HG03139 (cell line): ENCODE results near the gene SP9.
"Not testable (repeated sequence)": the region's sequence is repeated elsewhere in the genome, so short reads cannot be mapped to it uniquely, and the experiment has no call there.

Experiments
- ATAC-seq: cut with Tn5 transposase; IDR thresholded peaks from one replicate; pipeline ENCODE4 v1.9.1; 2021; ENCODE audit not compliant: unreplicated experiment

Gene SP9

DNA sequence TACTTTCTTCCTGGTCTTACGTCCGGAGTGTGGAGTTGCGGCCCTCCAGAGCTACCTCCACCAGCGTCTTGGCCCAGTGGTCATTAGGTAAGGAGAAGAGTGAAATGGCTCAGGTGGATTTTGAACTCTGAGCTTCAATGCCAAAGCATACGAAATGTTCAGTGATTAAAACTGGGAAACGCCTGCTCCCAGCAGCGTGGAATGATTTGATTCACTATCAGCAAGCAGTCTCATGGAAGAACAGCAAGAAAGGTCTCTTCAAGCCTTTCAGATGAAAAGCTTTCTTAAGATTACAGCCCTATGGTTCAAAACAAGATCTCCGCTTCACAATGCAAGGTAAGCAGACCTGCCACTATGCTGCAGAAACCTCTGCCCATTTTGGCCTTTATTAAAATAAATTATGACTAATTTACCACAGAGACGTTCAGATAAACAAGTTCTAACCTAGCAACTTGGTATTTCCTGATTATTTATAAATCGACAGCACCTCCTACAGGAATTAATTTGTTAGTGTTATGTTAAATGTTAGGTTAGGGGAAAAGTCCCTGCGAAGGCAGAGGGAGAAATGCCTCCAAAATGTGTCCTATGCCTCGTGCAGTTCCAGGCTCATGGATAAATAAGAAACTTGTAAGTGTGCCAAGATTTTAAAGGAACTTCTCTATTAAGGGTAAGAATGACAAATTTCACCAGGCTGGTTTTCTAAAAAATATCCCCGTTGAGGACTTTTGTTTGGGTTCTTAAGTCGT is 10.1 kb downstream of the SP9 start:
- ATAC-seq = no peak

DNA sequence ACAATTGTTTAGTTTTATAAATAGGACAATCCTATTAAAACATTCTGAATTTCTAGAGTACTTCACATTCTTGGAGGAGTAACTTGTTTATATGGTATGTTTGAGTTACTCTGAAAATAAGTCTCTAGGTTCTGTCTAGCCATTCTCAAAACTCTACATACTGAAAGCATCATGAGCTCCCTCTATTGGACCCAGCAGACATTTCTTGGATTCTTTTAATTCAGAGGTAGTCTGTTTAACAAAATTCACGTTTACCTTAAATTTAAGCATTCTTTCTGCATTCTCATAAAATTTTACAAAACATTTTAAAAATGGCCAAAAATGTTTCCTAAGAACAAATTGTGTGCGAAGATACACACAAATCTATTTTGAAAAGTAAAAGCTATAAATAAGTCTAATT is 15.3 kb downstream of the SP9 start:
- ATAC-seq = no peak

DNA sequence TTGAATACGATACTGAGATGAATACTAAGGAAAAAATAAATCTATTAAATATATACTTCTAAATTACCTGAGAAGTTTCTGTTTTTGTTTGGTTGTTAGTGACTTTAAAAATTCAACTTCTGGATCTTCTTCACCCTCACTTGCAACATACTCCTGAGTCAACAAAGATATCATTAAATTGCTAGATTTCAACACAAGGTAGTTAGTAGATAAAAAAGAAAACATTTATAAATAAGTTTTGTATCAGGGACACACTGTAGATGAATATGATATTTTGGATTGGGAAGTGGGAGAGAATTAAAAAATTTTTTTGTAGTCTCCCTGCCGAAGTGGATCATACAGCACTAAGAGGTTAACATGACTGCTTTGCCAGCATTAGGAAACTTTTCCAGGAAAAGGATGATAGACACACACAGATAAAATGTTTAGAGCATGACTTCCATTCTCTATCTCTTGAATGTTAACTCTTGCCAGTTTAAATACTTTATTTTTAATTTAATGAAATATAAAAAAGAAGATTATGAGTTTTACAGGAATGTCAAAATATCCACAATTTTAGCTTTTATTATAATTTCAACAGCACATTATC is 15.9 kb downstream of the SP9 start:
- ATAC-seq = no peak

DNA sequence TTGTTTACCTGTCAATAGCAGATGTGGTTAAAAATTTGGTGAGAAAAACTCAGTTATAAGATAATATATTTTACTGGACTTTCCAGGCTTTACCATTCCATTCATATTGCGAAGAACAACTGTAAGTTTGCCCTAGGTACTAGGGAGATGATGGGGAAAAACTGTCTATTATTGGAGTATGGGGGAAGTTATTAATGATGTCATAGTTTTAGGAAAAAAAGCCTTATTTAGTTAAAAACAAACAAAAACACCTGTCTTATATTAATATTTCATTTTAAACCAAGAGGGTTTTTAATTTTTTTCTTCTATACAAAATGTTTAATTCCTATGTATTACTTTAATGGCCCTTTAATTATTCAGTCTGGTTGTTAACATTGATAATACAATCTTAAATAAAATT is 18.2 kb downstream of the SP9 start:
- ATAC-seq = no peak

DNA sequence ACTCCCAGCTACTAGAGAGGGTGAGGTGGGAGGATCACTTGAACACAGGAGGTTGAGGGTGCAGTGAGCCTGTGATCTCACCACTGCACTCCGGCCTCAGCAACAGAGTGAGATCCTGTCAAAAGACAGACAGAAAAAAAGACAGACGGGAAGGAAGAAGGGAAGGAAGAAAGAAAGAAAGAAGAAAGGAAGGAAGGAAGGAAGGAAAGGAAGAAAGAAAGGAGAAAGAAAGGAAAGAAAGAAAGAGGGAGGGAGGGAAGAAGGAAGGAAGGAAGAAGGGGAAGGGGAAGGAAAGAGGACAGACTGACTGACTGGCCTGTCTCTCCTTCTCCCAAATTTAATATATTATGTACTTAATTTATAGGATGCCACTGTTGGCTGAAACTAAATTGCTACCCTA is 21.6 kb downstream of the SP9 start:
- ATAC-seq = no peak

DNA sequence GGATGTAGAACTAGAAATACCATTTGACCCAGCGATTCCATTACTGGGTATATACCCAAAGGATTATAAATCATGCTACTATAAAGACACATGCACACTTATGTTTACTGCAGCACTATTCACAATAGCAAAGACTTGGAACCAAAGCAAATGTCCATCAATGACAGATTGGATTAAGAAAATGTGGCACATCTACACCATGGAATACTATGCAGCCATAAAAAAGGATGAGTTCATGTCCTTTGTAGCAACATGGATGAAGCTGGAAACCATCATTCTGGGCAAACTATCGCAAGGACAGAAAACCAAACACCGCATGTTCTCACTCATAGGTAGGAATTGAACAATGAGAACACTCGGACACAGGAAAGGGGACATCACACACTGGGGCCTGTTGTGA is 24.9 kb downstream of the SP9 start:
- ATAC-seq = not testable (repeated sequence)

DNA sequence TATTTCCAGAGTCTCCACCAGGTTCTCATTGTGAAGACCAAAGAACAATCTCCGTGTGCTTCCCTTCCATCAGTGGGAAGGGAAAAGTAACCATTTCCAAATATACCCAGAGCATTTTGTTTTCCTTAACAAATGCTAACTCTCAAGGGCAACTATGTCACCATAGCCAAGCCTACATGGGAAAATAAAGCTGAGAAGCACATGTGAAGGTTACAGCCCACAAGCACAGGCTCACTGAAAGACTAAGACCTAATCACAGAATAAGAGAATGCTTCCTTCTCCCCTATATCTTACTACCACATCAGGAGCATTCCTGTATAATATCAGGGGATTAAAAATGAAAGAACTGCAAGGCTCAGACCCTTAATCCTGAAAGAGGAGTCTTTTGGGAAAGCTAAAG is 28.2 kb downstream of the SP9 start:
- ATAC-seq = no peak

DNA sequence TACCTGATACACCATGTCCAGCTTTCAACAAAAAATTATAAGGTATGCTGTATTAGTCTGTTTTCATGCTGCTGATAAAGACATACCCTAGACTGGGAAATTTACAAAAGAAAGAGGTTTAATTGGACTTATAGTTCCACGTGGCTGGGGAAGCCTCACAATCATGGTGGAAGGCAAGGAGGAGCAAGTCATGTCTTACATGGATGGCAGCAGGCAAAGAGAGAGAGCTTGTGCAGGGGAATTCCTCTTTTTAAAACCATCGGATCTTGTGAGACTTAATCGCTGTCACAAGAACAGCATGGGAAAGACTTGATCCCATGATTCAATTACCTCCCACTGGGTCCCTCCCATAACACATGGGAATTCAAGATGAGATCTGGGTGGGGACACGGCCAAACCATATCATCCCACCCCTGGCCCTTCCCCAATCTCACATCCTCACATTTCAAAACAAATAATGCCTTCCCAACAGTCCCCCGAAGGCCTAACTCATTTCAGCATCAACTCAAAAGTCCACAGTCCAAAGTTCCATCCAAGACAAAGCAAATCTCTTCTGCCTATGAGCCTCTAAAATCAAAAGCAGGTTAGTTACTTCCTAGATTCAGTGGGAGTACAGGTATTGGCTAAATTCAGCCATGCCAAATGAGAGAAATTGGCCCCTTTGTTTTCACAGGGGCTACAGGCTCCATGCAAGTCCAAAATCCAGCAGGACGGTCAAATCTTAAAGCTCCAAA is 28.9 kb downstream of the SP9 start:
- not testable (repeated sequence) for ATAC-seq

DNA sequence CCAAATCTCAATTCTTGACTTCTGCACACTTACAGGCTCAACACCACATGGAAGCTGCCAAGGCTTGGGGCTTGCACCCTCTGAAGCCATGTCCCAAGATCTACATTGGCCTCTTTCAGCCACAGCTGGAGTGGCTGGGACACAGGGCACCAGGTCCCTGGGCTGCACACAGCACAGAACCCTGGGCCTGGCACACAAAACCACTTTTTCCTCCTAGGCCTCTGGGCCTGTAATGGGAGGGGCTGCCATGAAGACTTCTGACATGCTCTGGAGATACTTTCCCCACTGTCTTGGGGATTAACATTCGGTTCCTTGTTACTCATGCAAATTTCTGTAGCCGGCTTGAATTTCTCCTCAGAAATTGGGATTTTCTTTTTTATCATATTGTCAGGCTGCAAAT is 29.9 kb downstream of the SP9 start:
- ATAC-seq = no peak

DNA sequence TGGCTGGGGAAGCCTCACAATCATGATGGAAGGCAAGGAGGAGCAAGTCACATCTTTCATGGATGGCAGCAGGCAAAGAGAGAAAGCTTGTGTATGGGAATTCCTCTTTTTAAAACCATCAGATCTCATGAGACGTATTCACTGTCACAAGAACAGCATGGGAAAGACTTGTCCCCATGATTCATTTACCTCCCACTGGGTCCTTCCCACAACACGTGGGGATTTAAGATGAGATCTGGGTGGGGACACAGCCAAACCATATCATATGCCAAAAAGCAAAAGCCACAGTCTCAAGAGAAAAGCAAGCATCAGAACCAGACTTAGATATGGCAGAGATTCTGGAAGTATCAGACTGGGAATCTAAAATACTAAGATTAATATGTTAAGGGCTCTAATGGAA is 30.8 kb downstream of the SP9 start:
- ATAC-seq = no peak

DNA sequence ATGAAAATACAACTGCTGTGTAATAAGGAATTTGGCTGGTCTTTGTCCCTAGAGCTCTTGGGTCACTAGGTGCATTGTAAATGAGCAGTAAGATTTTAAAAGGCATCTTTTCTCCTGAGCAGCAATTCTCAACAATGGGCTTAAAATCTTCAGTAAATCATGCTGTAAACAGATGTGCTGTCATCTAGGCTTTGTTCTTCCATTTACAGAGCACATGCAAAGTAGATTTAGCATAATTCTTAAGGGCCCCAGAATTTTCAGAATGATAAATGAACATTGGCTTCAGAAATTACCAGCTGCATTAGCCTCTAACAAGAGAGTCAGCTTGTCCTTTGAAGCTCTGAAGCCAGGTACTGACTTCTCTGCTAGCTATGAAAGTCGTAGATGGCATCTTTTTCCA is 33.9 kb downstream of the SP9 start:
- ATAC-seq = no peak

DNA sequence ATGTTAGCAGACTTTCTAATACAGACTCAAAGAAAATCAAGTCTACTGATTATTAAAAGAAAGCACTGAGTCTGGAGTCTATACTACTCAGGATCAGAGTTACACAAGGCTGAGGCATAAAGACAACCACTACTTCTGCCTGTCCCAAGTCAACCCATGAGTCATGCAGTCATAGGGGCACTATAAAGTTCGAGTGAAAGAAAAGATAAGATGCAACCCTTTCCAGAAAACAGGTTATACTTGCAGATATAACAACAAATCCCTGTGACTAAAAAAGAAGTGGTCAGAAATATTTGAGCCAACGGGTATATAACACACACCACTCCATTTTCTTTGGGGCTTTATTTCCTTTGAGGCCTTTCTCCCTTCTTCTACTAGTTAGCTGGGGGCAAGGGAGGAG is 42.2 kb downstream of the SP9 start:
- no peak for ATAC-seq

DNA sequence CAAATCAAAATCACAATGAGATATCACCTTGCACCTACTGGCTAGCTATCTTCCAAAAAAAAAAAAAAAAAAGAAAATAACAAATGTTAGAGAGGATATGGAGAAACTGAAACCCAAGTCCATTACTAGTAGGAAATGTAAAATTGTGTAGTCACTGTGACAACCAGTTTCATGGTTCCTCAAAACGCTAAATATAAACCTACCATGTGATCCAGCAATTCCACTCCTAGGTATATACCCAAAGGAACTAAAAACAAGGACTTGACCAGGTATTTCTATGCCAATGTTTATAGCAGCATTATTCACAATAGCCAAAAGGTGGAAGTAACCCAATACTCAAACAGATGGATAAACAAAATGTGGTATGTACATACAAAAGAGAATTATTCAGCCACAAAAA is 49.0 kb downstream of the SP9 start:
- ATAC-seq = no peak

DNA sequence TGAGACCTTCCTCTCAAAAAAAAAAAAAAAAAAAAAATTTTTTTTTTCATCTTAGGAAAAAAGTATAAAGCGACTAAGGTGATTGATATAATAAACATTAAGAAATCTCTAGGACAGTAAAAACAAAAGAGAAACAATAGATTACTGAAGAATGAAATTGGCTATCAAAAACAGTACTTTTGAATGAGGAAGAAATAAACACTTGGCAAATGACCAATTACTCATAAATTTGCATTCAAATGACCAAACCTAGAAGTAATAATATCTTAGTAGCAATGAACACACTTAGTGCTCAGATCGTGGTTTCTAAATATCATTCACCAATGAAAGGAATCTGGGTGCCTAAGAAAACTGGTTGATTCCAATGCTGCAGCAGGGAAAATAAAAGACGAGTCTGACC is 50.4 kb downstream of the SP9 start:
- ATAC-seq = no peak
